ENCODE measurements around the gene CTNNA2.

GRCh38 chr2:80078290-80079036 lies 565.6 kb downstream of the CTNNA2 start:
- no peak for TF ChIP-seq CTCF (IDR thresholded peaks at IDR 0.05)
- no peak for TF ChIP-seq POLR2A (IDR thresholded peaks at IDR 0.05)
